ENCODE data around the gene FGF3.

The FGF3 gene

DNA sequence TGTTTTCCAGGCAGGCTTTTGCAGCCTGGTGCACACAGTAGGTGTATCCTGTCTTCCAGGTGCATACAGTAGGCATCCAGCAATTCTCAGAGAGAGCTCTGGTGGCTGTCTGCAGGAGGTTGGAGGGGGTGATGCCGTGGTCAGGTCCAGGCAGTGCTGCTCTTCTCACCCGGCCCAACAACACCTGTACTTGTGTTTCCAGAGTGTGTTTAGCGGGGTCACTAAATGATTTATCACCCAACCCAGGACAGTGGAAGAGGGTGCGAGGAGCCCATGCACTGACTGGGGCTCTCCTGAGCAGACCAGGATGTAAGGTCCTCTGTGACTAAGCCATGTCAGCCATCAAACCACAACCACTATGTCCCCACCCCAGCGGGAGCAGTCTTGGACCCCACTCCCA lies 18.6 kb upstream of the FGF3 start:
- no peaks in the 10 kb centered on the region for H3K4me1 Mint-ChIP-seq
- no peaks in the 10 kb centered on the region for H3K36me3 Mint-ChIP-seq
- no peak overlapping the region for H3K27ac Mint-ChIP-seq
- no peak overlapping the region for H3K4me3 Mint-ChIP-seq
- CTCF ChIA-PET, result no interaction called here
- peaks cover 50% of the 10 kb centered on the region for H3K27me3 Mint-ChIP-seq
- no peak for DNase-seq
- H3K9me3 Mint-ChIP-seq, result peaks cover 7% of the 10 kb centered on the region

- peaks cover 52% of the 10 kb centered on the region for H3K27me3 Mint-ChIP-seq
- no peaks in the 10 kb centered on the region for H3K4me1 Mint-ChIP-seq
- CTCF ChIA-PET, result no interaction called here
- H3K4me3 Mint-ChIP-seq, result no peak overlapping the region
- no peak overlapping the region for H3K27ac Mint-ChIP-seq
- no peaks in the 10 kb centered on the region for H3K36me3 Mint-ChIP-seq
- no peak for DNase-seq
- H3K9me3 Mint-ChIP-seq, result peaks cover 4% of the 10 kb centered on the region
These were observed 17.2 kb upstream of the FGF3 start for GRCh38 chr11:69836401-69836800.

DNA sequence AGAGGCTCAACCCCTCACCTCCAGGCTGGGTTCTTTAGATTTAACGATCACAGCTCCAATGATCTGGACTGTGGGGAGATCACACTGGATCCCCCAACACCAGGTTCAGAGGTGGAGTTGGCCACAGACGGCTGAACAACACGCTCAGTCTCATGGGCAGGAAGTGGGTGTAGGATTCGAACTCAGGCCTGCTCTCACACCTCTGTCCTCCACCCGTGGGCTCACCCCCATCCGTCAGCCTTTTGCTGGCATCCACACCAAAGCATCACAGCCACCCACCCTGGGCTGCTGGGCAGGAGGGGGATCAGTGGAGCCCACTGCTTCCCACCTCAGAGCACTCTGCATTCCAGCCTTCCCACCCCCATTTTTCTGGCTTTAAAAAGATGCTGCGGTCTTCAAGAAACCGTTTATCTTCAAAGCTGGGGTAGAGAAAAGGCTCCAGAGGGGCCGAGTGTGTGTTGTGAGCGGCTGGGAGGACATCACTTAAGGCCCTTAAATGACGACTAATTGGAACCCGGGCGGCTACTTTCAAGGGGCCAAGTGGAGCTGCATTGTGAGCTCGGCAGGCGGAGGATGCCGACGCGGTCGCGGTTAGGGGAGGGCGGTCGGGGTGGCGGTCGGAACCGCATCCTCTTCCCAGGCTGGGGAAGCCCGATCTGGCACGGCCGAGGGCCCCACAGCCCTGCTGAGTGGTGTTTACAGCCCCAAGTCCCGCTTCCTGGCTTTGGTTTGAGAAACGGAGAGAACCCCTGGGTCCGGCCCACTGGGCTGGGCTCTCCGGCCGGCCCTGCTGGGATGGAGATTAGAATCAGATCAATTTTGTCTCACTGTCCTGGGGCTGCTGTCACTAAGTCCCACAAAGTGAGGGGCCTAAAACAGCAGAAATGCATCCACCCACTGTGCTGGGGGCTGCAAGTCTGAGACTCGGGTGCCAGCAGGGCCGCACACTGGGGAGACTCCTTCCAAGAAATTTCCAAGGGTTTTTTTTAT lies 15.9 kb upstream of the FGF3 start:
- CTCF ChIA-PET, result interaction anchor here (1.4 kb wide), 1 partner anchor 9 kb away, joined by 3 read pairs; no protein-coding TSS in a partner anchor
- no peak overlapping the region for H3K4me3 Mint-ChIP-seq

GRCh38 chr11:69834251-69834650 lies 15.0 kb upstream of the FGF3 start:
- Mint-ChIP-seq H3K27ac (no peak overlapping the region), H3K27me3 (peaks cover 56% of the 10 kb centered on the region), H3K9me3 (no peaks in the 10 kb centered on the region), H3K4me1 (no peaks in the 10 kb centered on the region), H3K36me3 (no peaks in the 10 kb centered on the region), H3K4me3 (no peak overlapping the region)
- CTCF ChIA-PET, result interaction anchor here (1.4 kb wide), 1 partner anchor 8 kb away, joined by 3 read pairs; no protein-coding TSS in a partner anchor
- no peak for DNase-seq

More for the DNA sequence above, 15.9 kb upstream of the FGF3 start:
- no peaks in the 10 kb centered on the region for H3K36me3 Mint-ChIP-seq
- H3K9me3 Mint-ChIP-seq, result no peaks in the 10 kb centered on the region
- H3K27me3 Mint-ChIP-seq, result peaks cover 56% of the 10 kb centered on the region
- no peak for DNase-seq
- no peaks in the 10 kb centered on the region for H3K4me1 Mint-ChIP-seq
- H3K27ac Mint-ChIP-seq, result no peak overlapping the region

DNA sequence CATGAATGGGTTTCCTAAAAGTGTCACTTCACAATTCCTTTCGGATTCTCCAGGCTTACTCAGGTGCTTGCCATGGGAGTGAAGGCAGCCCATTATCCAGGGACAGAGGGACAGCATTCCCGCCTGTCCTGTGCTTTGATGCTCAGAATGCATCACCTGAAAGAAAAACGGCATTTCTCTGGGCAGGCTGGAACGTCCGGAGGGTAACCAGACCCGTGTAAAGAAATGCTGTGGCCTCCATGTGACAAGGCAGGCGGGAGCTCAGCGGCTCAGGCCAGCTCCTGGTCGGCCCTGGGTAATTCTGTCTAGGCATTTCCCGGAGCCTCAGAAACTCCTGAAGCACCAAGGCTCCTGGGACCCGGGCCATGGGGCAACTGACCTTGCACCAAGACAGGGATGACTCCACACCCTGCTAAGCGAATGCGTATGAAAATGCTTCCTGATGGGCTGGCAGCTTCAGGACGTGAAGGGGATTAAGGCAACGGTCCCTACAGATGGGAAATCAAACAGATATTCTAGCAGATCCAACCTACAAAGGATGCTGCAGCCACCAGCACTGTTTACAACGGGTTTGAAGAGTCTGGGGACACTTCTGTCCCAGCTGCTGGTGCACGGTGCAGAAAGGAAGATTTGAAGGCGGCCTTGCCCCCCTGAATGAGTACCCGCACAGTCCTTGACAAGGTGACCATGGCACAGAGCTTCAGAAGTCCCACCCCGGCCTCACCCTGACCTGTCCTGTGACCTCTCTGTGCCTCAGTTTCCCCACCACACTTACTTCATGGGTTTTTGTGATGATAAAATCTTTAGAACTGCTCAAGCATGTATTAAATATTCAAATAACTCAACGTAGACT lies 13.6 kb upstream of the FGF3 start:
- CTCF ChIA-PET, result no interaction called here
- no peak overlapping the region for H3K4me3 Mint-ChIP-seq
- H3K4me1 Mint-ChIP-seq, result no peaks in the 10 kb centered on the region
- DNase-seq, result peak; percentile 2
- no peak overlapping the region for H3K27ac Mint-ChIP-seq
- no peaks in the 10 kb centered on the region for H3K9me3 Mint-ChIP-seq
- H3K27me3 Mint-ChIP-seq, result peaks cover 60% of the 10 kb centered on the region
- no peaks in the 10 kb centered on the region for H3K36me3 Mint-ChIP-seq

GRCh38 chr11:69831985-69832384 lies 12.8 kb upstream of the FGF3 start:
- peaks cover 58% of the 10 kb centered on the region for H3K27me3 Mint-ChIP-seq

GRCh38 chr11:69830086-69830485 lies 10.9 kb upstream of the FGF3 start:
- Mint-ChIP-seq H3K9me3 (no peaks in the 10 kb centered on the region), H3K27ac (no peak overlapping the region), H3K36me3 (no peaks in the 10 kb centered on the region), H3K27me3 (peaks cover 50% of the 10 kb centered on the region), H3K4me1 (no peaks in the 10 kb centered on the region), H3K4me3 (no peak overlapping the region)
- no peak for DNase-seq
- CTCF ChIA-PET, result no interaction called here

More at GRCh38 chr11:69831985-69832384, 12.8 kb upstream of the FGF3 start:
- CTCF ChIA-PET, result no interaction called here
- Mint-ChIP-seq H3K27ac (no peak overlapping the region), H3K36me3 (no peaks in the 10 kb centered on the region), H3K9me3 (no peaks in the 10 kb centered on the region), H3K4me3 (no peak overlapping the region), H3K4me1 (no peaks in the 10 kb centered on the region)
- DNase-seq, result peak; percentile 4

DNA sequence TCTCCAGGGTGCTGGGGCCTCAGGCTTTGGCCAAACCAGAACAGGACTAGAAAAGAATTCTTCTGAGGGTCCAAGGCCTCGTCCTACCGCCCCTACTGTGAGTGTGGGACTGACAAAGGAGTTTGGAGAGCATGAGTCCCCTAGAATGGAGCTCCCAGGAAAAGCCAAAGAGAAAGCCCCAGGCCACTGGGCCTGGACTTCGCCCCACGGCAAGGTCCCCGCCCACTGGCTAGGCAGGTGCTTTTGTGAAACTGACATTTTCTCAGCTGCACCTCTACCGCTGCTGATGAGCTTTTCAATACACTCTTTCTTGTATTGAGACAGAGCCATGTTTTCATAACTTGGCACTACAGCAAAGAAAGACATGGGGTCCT lies 9.7 kb upstream of the FGF3 start:
- peaks cover 48% of the 10 kb centered on the region for H3K27me3 Mint-ChIP-seq
- H3K4me1 Mint-ChIP-seq, result no peaks in the 10 kb centered on the region
- DNase-seq, result peak; percentile 11
- no peak overlapping the region for H3K27ac Mint-ChIP-seq
- CTCF ChIA-PET, result no interaction called here
- H3K4me3 Mint-ChIP-seq, result no peak overlapping the region
- no peaks in the 10 kb centered on the region for H3K9me3 Mint-ChIP-seq
- H3K36me3 Mint-ChIP-seq, result no peaks in the 10 kb centered on the region

- peaks cover 46% of the 10 kb centered on the region for H3K27me3 Mint-ChIP-seq
- H3K9me3 Mint-ChIP-seq, result no peaks in the 10 kb centered on the region
- no peak overlapping the region for H3K4me3 Mint-ChIP-seq
- CTCF ChIA-PET, result no interaction called here
- H3K4me1 Mint-ChIP-seq, result no peaks in the 10 kb centered on the region
- no peak overlapping the region for H3K27ac Mint-ChIP-seq
- no peaks in the 10 kb centered on the region for H3K36me3 Mint-ChIP-seq
- peak; percentile 4 for DNase-seq
These were observed 9.2 kb upstream of the FGF3 start for GRCh38 chr11:69828276-69828970.

- peaks cover 52% of the 10 kb centered on the region for H3K27me3 Mint-ChIP-seq
- no peak overlapping the region for H3K4me3 Mint-ChIP-seq
- H3K27ac Mint-ChIP-seq, result no peak overlapping the region
- no peaks in the 10 kb centered on the region for H3K9me3 Mint-ChIP-seq
- no peaks in the 10 kb centered on the region for H3K36me3 Mint-ChIP-seq
- CTCF ChIA-PET, result no interaction called here
- no peaks in the 10 kb centered on the region for H3K4me1 Mint-ChIP-seq
- DNase-seq, result no peak
These were observed 7.6 kb upstream of the FGF3 start for GRCh38 chr11:69826773-69827172.

DNA sequence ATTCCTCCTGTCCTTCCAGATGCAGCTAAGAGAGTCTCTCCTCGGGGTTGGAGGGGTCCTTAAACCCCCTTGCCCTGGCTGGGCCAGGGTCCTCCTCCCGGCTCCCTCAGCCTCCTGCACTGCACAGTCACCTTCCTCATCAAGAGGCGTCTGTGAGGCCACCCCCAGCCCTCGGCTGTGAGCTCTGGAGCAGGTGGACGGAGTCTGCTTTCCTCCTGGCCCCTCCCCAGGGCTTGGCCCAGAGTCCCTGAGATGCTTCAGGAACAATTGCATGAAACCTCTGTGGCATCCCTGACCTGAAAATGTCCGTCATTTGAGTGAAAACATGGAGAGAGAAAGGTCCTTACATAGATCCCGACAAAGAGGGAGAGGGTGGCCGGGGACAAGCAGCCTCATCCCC lies 6.7 kb upstream of the FGF3 start:
- no peak for DNase-seq
- CTCF ChIA-PET, result interaction anchor here (1.3 kb wide), 1 partner anchor 9 kb away, joined by 3 read pairs; no protein-coding TSS in a partner anchor
- Mint-ChIP-seq H3K4me3 (no peak overlapping the region), H3K9me3 (no peaks in the 10 kb centered on the region), H3K4me1 (no peaks in the 10 kb centered on the region), H3K27me3 (peaks cover 56% of the 10 kb centered on the region), H3K27ac (no peak overlapping the region), H3K36me3 (no peaks in the 10 kb centered on the region)

- Mint-ChIP-seq H3K9me3 (no peaks in the 10 kb centered on the region), H3K36me3 (no peaks in the 10 kb centered on the region), H3K4me1 (no peaks in the 10 kb centered on the region), H3K27ac (no peak overlapping the region), H3K27me3 (peaks cover 59% of the 10 kb centered on the region), H3K4me3 (no peak overlapping the region)
- no peak for DNase-seq
- CTCF ChIA-PET, result interaction anchor here (1.3 kb wide), 1 partner anchor 10 kb away, joined by 3 read pairs; no protein-coding TSS in a partner anchor
These were observed 6.0 kb upstream of the FGF3 start for GRCh38 chr11:69825037-69825834.

- Mint-ChIP-seq H3K4me1 (no peaks in the 10 kb centered on the region), H3K9me3 (no peaks in the 10 kb centered on the region), H3K27ac (no peak overlapping the region), H3K27me3 (peaks cover 72% of the 10 kb centered on the region), H3K4me3 (no peak overlapping the region), H3K36me3 (no peaks in the 10 kb centered on the region)
- CTCF ChIA-PET, result no interaction called here
- DNase-seq, result no peak
These were observed 4.5 kb upstream of the FGF3 start for GRCh38 chr11:69823641-69824265.
